H1 (cell line): ENCODE data around the gene PLTP. TPM values are rescaled to one million over a fixed set of nuclear protein-coding genes. Genes with fewer than 3 reads are reported as not detected.
"Not testable (repeated sequence)": the region's sequence is repeated elsewhere in the genome, so short reads cannot be mapped to it uniquely, and the experiment has no call there.

Source experiments
- CTCF ChIA-PET: fragments of 300-600 bp; sonication (Branson Sonifier 250); formaldehyde crosslinking; loops from one replicate; lab custom pipeline; 2021; ENCODE audit not compliant: partially characterized antibody; lab: Charles Lee
- POLR2A ChIA-PET: fragments of 300-600 bp; sonication (Branson Sonifier 250); formaldehyde crosslinking; loops from one replicate; lab custom pipeline; 2021; ENCODE audit warnings: inconsistent platforms; ENCODE audit not compliant: partially characterized antibody; lab: Charles Lee
- DNase-seq, 2 experiments: peaks; one replicate each; pipeline versions ENCODE4 v3.0.0 to v3.0.0-alpha.2; 2010 to 2022; ENCODE audit warnings: low spot score in 2 of 2, low read depth in 1 of 2, mixed read lengths in 1 of 2
- FAIRE-seq: peaks from 2 replicates; lab custom pipeline; 2011; peaks lifted over from hg19 to GRCh38; lab: Jason Lieb, UNC
- H2AFZ ChIP-seq: 2 replicates; pipeline ENCODE4 v1.8.1; 2012; ENCODE audit warnings: low read length, inconsistent platforms
- H2AK5ac ChIP-seq: 2 replicates; pipeline ENCODE4 v1.6.1; 2013; ENCODE audit warnings: low read depth, low read length
- H2BK120ac ChIP-seq: replicated peaks from 2 replicates; pipeline ENCODE3; 2013; ENCODE audit warnings: low read depth, low read length, inconsistent platforms
- H2BK12ac ChIP-seq: 2 replicates; pipeline ENCODE4 v1.6.1; 2013; ENCODE audit warnings: low read depth, low read length
- H2BK15ac ChIP-seq: 2 replicates; pipeline ENCODE4 v1.6.1; 2013; ENCODE audit warnings: low read length
- H2BK20ac ChIP-seq: 2 replicates; pipeline ENCODE4 v1.6.1; 2013; ENCODE audit warnings: low read length
- H2BK5ac ChIP-seq: 2 replicates; pipeline ENCODE4 v1.6.1; 2013; ENCODE audit warnings: low read depth, low read length
- H3K14ac ChIP-seq: 2 replicates; pipeline ENCODE4 v1.6.1; 2013; ENCODE audit warnings: inconsistent platforms; ENCODE audit not compliant: insufficient read length
- H3K18ac ChIP-seq: 2 replicates; pipeline ENCODE4 v1.6.1; 2013; ENCODE audit warnings: low read length; ENCODE audit errors: extremely low read depth
- H3K23ac ChIP-seq: 2 replicates; pipeline ENCODE4 v1.6.1; 2013; ENCODE audit warnings: inconsistent platforms; ENCODE audit not compliant: insufficient read length
- H3K23me2 ChIP-seq: 2 replicates; pipeline ENCODE4 v1.6.1; 2013; ENCODE audit warnings: low read depth, low read length
- H3K27ac ChIP-seq: 2 replicates; pipeline ENCODE4 v1.6.1; 2011; ENCODE audit warnings: low read depth, low read length, inconsistent platforms
- H3K27me3 ChIP-seq, 4 experiments: replicated peaks in 1 of 4; 1 replicate in 1 of 4; 2 replicates in 3 of 4; pipeline versions ENCODE4 v1.6.1 to v1.8.1; 2011 to 2013; ENCODE audit warnings: low read length in 3 of 4, mild to moderate bottlenecking in 3 of 4, inconsistent platforms in 2 of 4, mixed read lengths in 2 of 4, moderate library complexity in 1 of 4; ENCODE audit not compliant: control insufficient read depth in 3 of 4, insufficient read depth in 3 of 4; ENCODE audit errors: extremely low read depth in 1 of 4
- H3K36me3 ChIP-seq, 4 experiments: 2 replicates each; pipeline versions ENCODE4 v1.6.1 to v1.8.1; 2011 to 2013; ENCODE audit warnings: mild to moderate bottlenecking in 4 of 4, low read length in 3 of 4, moderate library complexity in 2 of 4, control low read depth in 1 of 4, inconsistent platforms in 1 of 4; ENCODE audit not compliant: insufficient read depth in 4 of 4, control insufficient read depth in 2 of 4
- H3K4ac ChIP-seq: replicated peaks from 2 replicates; pipeline ENCODE3; 2013; ENCODE audit warnings: low read length, low read depth, mixed read lengths, inconsistent platforms; ENCODE audit not compliant: insufficient read length
- H3K4me1 ChIP-seq, 4 experiments: replicated peaks in 1 of 4; 1 replicate in 1 of 4; 2 replicates in 3 of 4; pipeline versions ENCODE4 v1.6.1 to v1.8.1; 2011 to 2013; ENCODE audit warnings: low read length in 3 of 4, inconsistent platforms in 2 of 4, mixed read lengths in 1 of 4; ENCODE audit not compliant: insufficient read depth in 4 of 4, control insufficient read depth in 3 of 4
- H3K4me2 ChIP-seq, 2 experiments: 2 replicates each; pipeline versions ENCODE4 v1.6.1 to v1.8.1; 2011 to 2013; ENCODE audit warnings: low read depth in 2 of 2, low read length in 2 of 2, control low read depth in 1 of 2, inconsistent platforms in 1 of 2, mild to moderate bottlenecking in 1 of 2; ENCODE audit not compliant: insufficient read depth in 1 of 2
- H3K4me3 ChIP-seq, 4 experiments: fragments of 200-600, 300-600 bp in 1 of 4; sonication (generic), shearing (Covaris generic), sonication (Bioruptor Twin) in 1 of 4; 2 replicates each; pipeline versions ENCODE4 v1.5.1 to v1.8.1; 2011 to 2016; ENCODE audit warnings: low read length in 4 of 4, low read depth in 3 of 4, control low read depth in 2 of 4, inconsistent platforms in 2 of 4, mild to moderate bottlenecking in 2 of 4, mixed read lengths in 1 of 4, moderate library complexity in 1 of 4; ENCODE audit not compliant: insufficient read depth in 2 of 4; ENCODE audit errors: extremely low read depth in 1 of 4
- H3K56ac ChIP-seq: replicated peaks from 2 replicates; pipeline ENCODE3; 2013; ENCODE audit warnings: low read depth, mild to moderate bottlenecking, mixed read lengths, low read length, inconsistent platforms; ENCODE audit not compliant: insufficient read length
- H3K79me1 ChIP-seq: 2 replicates; pipeline ENCODE4 v1.6.1; 2013; ENCODE audit warnings: low read depth, low read length, control low read depth
- H3K79me2 ChIP-seq, 2 experiments: 2 replicates each; pipeline versions ENCODE4 v1.6.1 to v1.8.1; 2012 to 2013; ENCODE audit warnings: low read length in 2 of 2, mild to moderate bottlenecking in 2 of 2, inconsistent platforms in 1 of 2; ENCODE audit not compliant: insufficient read depth in 2 of 2, control insufficient read depth in 1 of 2
- H3K9ac ChIP-seq, 4 experiments: replicated peaks in 1 of 4; 1 replicate in 1 of 4; 2 replicates in 3 of 4; pipeline versions ENCODE4 v1.6.1 to v1.8.1; 2011 to 2013; ENCODE audit warnings: low read depth in 3 of 4, low read length in 3 of 4, control low read depth in 2 of 4, mild to moderate bottlenecking in 2 of 4, moderate library complexity in 2 of 4, inconsistent platforms in 1 of 4; ENCODE audit errors: extremely low read depth in 1 of 4
- H3K9me3 ChIP-seq, 2 experiments: 2 replicates each; pipeline versions ENCODE4 v1.6.1 to v1.8.1; 2012 to 2013; ENCODE audit warnings: mild to moderate bottlenecking in 2 of 2, moderate library complexity in 2 of 2, control low read depth in 1 of 2, inconsistent platforms in 1 of 2, low read depth in 1 of 2, low read length in 1 of 2, mixed read lengths in 1 of 2; ENCODE audit not compliant: insufficient read depth in 2 of 2
- H4K20me1 ChIP-seq, 2 experiments: replicated peaks in 1 of 2; 2 replicates each; pipeline versions ENCODE3 to v1.8.1; 2011 to 2013; ENCODE audit warnings: inconsistent platforms in 2 of 2, low read length in 2 of 2, mild to moderate bottlenecking in 1 of 2; ENCODE audit not compliant: insufficient read depth in 2 of 2, control insufficient read depth in 1 of 2
- H4K5ac ChIP-seq: 2 replicates; pipeline ENCODE4 v1.6.1; 2013; ENCODE audit warnings: low read length, low read depth, mixed read lengths, inconsistent platforms; ENCODE audit not compliant: insufficient read length
- H4K8ac ChIP-seq: 2 replicates; pipeline ENCODE4 v1.8.0; 2013; ENCODE audit warnings: mild to moderate bottlenecking, moderate library complexity, low read length, inconsistent platforms; ENCODE audit not compliant: insufficient read depth; ENCODE audit errors: extremely low read depth
- H4K91ac ChIP-seq: replicated peaks from 2 replicates; pipeline ENCODE3; 2013; ENCODE audit warnings: low read length, mixed read lengths, inconsistent platforms; ENCODE audit not compliant: insufficient read length
- WGBS, 2 experiments: shearing (Covaris generic) in 1 of 2; methylation state at CpG; one replicate each; pipeline versions ENCODE4 v1.1.6 to v1.1.7; 2013 to 2015; ENCODE audit warnings: low lambda C conversion rate in 2 of 2, mixed read lengths in 2 of 2, inconsistent platforms in 1 of 2, low coverage in 1 of 2, missing lambda C conversion rate in 1 of 2; ENCODE audit not compliant: insufficient replicate concordance in 2 of 2, insufficient coverage in 1 of 2, insufficient read length in 1 of 2; ENCODE audit errors: extremely low coverage in 1 of 2, missing lambda C conversion rate in 1 of 2; 5-methylcytosine and 5-hydroxymethylcytosine counted together
- polyA plus RNA-seq, 7 experiments: library from polyadenylated mRNA; depleted of rRNA in 3 of 7; stranded (reverse) in 5 of 7; unstranded in 2 of 7; fragments of >200 nt in 5 of 7; fragments of 200-250 nt in 2 of 7; gene quantifications; 1 replicate in 5 of 7; 2 replicates in 1 of 7; 4 replicates in 1 of 7; pipeline versions ENCODE4 v1.2.1 to v1.2.3, GENCODE V29; 2011 to 2013; ENCODE audit warnings: missing spikeins in 2 of 7, mixed read lengths in 2 of 7
- total RNA-seq: library from RNA; stranded (reverse); fragmentation: NEBNext Ultra II Directional; extraction: Animal tissue kit (Norgen Biotek cat#: 25700); gene quantifications from 2 replicates; pipeline ENCODE4 v1.2.1, GENCODE V29; 2021

PLTP gene
- total and polyA plus RNA-seq, 2 of the 8 experiments (the other 6 are each of a cell fraction or from before 2014, with no cell fraction given) = 120 to 194 TPM

DNA sequence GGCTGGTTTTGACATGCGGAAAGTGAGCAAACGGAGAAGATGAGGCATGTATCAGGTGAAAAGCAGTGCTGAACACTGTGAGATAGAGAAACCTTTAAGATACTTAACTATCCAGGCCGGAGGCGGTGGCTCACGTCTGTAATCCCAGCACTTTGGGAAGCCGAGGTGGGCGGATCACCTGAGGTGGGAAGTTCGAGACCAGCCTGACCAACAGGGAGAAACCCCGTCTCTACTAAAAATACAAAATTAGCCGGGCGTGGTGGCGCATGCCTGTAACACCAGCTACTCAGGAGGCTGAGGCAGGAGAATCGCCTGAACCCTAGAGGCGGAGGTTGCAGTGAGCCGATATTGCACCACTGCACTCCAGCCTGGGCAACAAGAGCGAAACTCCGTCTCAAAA, 19.7 kb upstream of the PLTP start:
- H3K14ac ChIP-seq, CTCF ChIA-PET, H2AK5ac ChIP-seq, H3K23me2 ChIP-seq, H3K4me1 ChIP-seq, H4K20me1 ChIP-seq, FAIRE-seq, H3K27ac ChIP-seq, H2BK15ac ChIP-seq, H3K9me3 ChIP-seq, H3K27me3 ChIP-seq, H2BK5ac ChIP-seq, DNase-seq, H2BK20ac ChIP-seq, H2BK120ac ChIP-seq, H3K4ac ChIP-seq, H3K79me1 ChIP-seq, H2BK12ac ChIP-seq, H4K91ac ChIP-seq, H3K18ac ChIP-seq, H3K23ac ChIP-seq, H3K9ac ChIP-seq, H4K5ac ChIP-seq, H3K4me2 ChIP-seq, H3K56ac ChIP-seq, H4K8ac ChIP-seq, H2AFZ ChIP-seq, H3K36me3 ChIP-seq, H3K4me3 ChIP-seq: not testable (repeated sequence)
- POLR2A ChIA-PET = interaction anchor here (0.8 to 18.4 kb wide), 5 partner anchors 10 to 76 kb away, joined by 3 to 283 read pairs (median 65); partner anchors contain the start of gene PLTP
- WGBS, 2 experiments = 94% methylated on average over 15 of the region's 17 CpGs; no CpG with 5 or more reads in 1 of the 2 experiments
- peaks cover 0 to 16% of the 10 kb centered on the region in 2 experiments; a peak in 2 of 4 replicates for H3K79me2 ChIP-seq
